SW480 (cell line): ENCODE measurements around the gene SLCO1C1.

ENCODE experiments used
- DNase-seq: peaks from one replicate; pipeline ENCODE4 v3.0.0-alpha.2; 2016; ENCODE audit warnings: low spot score

The SLCO1C1 gene

DNA sequence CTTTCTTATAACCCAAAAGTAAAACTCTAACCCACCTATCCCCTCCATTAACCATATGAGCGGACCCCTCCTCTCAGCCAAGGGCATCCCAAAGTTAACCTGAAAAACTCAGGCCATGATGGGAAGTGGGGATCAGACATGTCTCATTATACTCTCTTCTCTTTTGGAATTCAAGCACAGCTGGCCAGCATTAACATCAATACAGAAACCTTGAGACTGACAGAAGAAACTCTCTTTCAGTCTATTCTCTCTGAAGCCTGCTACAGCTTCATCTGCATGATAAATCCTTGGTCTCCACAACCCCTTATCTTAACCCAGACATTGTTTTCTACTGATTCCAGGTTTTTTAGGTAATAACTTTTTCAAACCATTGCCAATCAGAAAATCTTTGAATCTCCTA lies 97.8 kb downstream of the SLCO1C1 start:
- DNase-seq: no peak

DNA sequence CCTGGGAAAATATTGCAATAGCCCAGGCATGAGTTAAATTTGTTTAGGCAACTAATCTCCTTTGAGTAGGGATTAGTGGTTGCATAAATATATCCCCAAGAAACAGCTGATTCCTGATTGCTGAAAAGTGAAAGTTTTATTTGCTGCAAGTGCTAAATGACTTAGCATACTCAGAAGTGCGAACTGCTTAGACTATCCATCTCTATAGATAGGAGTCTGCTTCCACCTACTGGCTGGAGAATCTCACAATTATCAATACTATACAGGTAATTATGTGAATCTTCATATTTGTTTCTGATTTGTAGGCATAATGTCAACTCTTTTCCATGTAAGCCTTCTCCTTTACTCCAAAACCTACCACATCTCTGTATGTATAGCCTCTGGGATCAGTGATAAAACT lies 103.4 kb downstream of the SLCO1C1 start:
- DNase-seq: peak; percentile 46

DNA sequence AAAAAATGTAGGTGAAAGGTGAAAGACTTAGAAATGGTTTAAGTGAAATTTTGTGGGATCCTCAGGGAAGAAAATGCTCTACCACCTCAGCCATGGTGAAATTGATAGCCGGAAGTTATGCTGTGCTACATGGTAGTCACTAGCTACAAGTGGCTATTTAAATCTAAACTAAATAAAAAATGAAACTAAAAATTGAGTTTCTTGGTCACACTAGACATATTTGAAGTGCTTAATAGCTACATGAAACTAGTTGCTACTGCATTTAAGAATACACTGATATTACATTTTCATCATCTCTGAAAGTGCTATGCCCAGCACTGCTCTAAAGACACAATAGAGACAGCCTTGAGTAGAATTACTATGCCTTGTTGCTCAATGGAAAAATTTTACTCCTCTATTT lies 105.0 kb downstream of the SLCO1C1 start:
- no peak for DNase-seq

DNA sequence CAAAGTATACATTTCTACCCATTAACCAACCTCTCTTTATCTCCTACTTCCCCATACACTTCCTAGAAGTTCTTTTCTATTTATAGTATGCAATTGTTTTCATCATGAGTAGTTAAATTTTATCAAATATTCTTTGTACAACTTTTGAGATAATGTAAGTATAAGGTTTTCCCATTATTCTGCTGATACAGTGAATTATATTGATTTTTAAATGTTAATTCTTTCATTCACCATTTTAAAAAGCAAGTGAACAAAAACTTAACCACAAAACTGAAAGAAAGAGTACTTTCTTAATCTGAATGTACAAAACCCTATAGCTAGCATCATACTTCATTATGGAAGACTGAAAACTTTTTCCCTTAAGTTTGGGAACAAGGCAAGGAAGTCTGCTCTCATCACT lies 105.9 kb downstream of the SLCO1C1 start:
- DNase-seq: no peak
